ENCODE results near the gene TFR2.
A peak's percentile ranks its signal among the peaks of the same experiment; 100 is the strongest.
"Not testable (repeated sequence)": the region's sequence is repeated elsewhere in the genome, so short reads cannot be mapped to it uniquely, and the experiment has no call there.

TFR2 gene

GRCh38 chr7:100665168-100665726 lies 23.9 kb upstream of the TFR2 start:
- intact Hi-C loops (cut with DNase I): no loop called here
- DNase-seq: peak in 1 of 10 donors; percentile 8

- DNase-seq: peak in 2 of 10 donors; percentile 34 to 38
- intact Hi-C loops (cut with DNase I): not testable (repeated sequence)
Measured at GRCh38 chr7:100662194-100662776, 20.9 kb upstream of the TFR2 start.

DNA sequence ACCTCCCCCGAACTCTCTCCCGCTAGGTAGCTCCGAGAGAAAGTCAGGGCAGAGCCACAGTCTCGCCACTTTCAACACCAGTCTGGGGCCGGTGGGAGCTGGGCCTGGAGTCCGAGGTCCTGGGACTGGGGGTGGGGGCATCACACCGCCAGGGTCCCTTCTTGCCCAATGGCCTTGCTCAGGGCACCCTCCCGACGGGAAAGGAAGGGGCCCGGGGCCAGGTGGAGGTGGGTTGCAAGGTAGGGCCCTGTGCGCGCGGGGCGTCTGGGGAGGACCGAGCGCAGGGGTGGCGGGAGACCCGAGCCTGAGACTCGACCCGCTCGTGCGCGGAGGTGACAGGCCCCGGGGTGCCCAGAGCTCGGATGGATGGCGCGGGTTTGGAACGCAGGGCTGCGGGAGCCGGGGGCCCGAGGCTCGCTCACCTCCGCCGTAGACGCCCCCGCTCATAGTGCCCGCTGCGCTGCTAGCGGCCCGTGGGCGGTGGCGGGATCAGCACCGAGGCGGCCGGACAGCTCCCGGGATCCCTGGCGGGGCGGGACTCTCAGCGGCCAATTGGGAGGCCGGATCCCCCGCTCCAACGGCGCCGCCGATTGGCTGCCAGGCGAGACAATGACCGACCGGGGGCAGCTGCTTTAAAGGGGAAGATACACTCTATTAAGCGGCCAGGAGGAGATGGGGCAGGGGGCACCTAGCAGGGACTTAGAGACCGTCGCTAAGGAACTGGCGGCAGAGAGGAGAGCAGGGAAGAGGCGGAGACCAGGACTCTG lies 14.7 kb upstream of the TFR2 start, which contains the start of gene ACTL6B:
Gene ACTL6B, minus strand, starts transcription at position 541 of the 767 bp plus-strand sequence. Its CDS starts 94 bp downstream, at position 447.
- DNase-seq: peak; percentile 53 to 98 (median 88)
- intact Hi-C loops (cut with DNase I): loop anchor here (2.0 kb wide), 1 partner anchor 15 kb away; no protein-coding TSS in a partner anchor

DNA sequence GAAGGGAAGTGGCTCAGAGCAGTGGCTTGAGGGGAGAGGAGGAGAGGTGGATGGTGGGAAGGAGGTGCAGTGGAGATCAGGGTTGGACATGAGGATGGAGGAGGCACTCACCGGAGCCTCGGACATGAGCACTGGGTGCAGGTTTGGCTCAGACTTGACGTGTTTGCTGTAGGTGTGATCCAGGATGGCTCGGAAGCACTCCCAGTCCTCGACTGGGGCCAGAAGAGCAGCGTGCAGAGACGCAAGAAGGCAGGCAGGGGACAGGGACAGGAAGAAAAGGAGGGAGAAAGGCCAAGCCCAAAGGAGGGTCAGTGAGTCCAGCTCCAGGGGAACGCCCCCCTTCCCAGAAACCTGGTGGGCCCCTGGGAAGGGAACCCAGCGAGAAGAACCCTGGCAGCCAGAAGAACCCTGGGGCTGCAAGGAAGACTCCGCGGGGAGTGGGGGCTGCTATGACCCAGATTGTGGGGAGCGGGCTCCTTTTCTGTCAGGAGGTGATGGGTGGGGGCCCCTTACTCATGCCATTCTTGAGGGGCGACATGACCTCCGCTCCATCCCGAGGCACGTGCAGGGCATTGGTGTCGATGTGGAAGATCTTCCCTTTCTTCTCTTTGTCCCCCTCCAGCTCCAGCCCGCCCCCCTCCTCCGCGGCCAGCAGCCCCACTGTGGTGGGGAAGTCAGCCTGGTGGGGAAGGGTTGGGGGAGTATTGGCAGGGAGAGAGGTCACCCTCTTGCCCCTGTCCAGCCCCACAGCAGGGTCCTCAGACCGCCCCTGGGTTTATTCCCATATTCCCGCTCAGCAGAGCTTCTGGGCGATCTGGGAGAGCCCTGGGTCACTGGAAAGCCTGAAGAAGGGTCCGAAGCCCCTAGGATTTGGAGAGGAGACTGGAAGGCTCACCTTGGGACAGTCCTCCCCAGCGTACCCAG lies 13.8 kb upstream of the TFR2 start:
- DNase-seq: peak in 3 of 10 donors; percentile 27 to 79 (median 69)
- intact Hi-C loops (cut with DNase I): no loop called here

DNA sequence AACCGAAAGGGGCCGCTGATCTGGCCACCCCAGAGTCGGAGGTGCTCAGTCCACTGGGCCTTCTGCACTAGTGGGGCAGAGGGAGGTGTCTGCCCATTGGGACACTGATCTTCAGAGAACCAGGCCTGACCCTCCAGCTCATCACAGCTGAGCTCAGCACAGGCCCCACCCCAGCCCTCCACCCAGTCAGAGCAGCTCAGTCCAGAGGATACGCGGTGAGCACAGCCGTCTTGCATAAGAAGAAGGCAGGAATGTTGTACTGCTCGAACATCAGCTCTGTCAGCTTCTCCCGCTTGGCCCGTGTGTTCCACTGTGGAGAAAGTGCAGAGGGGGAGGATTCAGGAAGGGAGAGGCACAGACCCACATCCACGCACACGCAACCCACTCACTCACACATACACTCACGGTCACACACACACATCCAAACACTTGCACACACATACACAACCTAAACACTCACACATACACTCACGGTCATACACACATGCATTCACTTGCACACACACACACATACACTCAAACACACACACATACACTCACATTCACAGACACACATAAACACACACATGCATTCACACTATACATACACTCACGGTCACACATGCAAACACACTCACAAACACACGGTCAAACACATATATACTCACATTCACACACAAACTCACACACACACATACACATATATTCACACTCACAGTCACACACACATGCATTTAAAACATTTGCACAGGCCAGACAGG lies 8.6 kb upstream of the TFR2 start:
- DNase-seq: peak in 3 of 10 donors; percentile 41 to 80 (median 66)
- intact Hi-C loops (cut with DNase I): no loop called here

DNA sequence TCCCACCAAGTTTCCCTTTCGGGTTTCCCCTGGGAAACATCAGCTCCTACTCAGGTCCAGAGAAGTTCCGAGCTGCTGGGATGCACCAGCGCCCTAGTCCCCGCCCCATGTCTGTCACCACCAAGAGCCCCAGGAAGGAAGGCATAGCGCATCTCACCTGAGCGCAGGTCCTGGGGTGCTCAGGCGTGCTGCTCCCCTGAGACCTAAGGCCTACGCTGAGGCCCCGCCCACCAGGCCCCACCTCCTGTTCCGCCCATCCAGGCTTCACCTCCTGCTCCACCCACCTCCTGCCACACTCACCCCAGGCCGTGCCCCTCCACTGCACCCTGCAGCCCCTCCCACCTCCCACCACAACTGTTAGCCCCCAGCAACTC lies 1.2 kb upstream of the TFR2 start:
- intact Hi-C loops (cut with DNase I): no loop called here
- no peak for DNase-seq

DNA sequence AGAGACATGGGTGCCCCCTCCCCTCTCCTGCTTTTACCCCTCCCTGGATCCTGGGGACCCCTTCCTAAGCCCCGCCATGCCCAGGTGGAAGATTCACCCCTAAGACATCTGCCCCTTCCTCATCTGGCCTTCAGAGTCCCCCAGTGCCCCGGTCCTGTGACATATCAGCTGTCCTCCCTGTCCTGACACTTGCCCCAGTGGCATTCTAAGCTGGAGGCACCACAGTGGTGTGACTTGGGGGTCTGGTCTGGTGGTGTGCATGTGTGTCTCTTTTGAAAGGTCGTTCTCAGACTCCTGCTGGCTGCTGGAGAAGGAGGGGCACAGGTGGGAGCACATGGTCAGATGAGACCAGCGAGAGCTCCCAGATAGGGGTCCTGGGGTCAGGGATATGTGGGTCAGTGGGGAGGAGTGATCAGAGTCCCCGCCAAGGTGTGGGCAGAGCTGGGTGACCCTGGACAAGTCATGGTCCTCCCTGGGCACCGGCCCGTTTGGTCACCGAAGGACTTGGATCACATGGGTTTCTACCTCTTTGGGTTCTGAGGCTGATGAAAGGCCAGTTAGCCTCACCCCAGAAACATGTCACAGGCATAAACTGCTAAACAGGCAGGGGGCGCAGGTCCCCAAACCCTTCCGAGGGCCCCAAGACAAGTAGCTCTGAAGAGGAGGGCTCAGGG lies 645 bp upstream of the TFR2 start:
- intact Hi-C loops (cut with DNase I): no loop called here

GRCh38 chr7:100640517-100641440 lies 573 bp downstream of the TFR2 start:
- intact Hi-C loops (cut with DNase I): no loop called here

More for the DNA sequence above, 645 bp upstream of the TFR2 start:
- DNase-seq: no peak

GRCh38 chr7:100639995-100640516 lies 1.3 kb downstream of the TFR2 start:
- no peak for DNase-seq
- intact Hi-C loops (cut with DNase I): no loop called here

More at GRCh38 chr7:100640517-100641440, 573 bp downstream of the TFR2 start:
- no peak for DNase-seq

DNA sequence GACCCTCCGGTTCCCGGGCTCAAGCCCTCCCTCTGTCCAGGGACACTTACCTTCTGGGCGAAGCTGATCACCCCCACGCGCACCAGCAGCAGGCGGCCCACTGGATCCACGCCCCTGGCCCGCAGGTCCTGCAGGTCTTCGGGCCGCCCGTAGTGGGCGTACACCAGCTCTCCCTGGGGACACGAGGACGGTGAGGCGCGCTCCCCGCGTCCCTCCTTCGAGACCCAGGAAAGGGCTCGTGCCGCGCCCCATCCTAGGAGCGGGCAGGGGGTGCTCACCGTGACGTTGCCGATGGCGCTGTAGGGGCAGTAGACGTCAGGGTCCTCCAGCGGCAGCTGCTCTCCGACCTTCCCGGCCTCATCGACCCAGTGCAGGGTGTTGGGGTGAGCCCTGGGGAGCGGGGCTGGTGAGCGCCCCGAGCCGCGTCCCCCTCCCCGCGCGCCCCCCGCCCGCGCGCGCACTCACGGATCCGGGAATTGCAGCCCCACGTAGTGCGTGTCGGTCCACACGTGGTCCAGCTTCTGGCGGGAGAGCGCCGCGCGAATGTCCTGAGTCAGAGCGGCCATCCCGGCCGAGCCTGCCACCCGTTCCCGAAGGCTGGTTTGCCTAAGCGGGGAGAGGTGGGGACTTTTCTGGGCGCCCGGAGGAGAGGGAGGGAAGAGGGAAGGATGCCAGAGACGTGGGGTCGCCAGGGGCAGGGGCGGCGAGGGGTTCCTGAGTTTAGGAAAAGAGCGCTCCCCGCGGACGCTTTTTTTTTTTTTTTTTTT lies 8.2 kb downstream of the TFR2 start:
- DNase-seq: peak in 7 of 10 donors; percentile 24 to 91 (median 58)
- intact Hi-C loops (cut with DNase I): no loop called here

GRCh38 chr7:100630066-100630465 lies 11.3 kb downstream of the TFR2 start:
- intact Hi-C loops (cut with DNase I): no loop called here
- DNase-seq: no peak

- no peak for DNase-seq
- intact Hi-C loops (cut with DNase I): no loop called here
Measured at GRCh38 chr7:100629117-100629716, 12.1 kb downstream of the TFR2 start.

DNA sequence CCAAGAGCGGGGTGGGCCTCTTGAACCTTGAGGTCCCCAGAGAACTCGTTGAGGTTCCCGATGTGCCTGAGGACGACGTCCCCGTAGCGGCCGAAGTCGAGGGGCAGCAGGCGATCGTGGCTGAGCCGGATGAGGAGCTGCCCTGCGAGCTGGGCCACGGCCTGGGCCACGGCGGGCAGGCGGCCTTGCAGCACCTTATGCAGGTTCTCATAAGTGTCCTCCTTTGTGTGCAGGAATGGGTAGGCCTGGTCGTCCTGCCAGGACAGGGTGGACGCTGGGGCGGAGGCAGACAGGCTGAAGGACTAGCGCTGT lies 14.2 kb downstream of the TFR2 start:
- no peak for DNase-seq
- intact Hi-C loops (cut with DNase I): no loop called here

- intact Hi-C loops (cut with DNase I): no loop called here
- DNase-seq: peak; percentile 35 to 96 (median 80)
Measured at GRCh38 chr7:100626530-100627237, 14.7 kb downstream of the TFR2 start.

- no peak for DNase-seq
- intact Hi-C loops (cut with DNase I): no loop called here
Measured at GRCh38 chr7:100626055-100626454, 15.3 kb downstream of the TFR2 start.
